Hematopoietic multipotent progenitor cell treated with erythropoietin and hydrocortisone succinate and interleukin-3 and kit ligand, for 15 days (in vitro differentiated cells): ENCODE data around the gene ZNF692.

Experiments
- DNase-seq: peaks from one replicate; pipeline ENCODE4 v3.0.0-alpha.2; 2015; ENCODE audit warnings: low spot score

The ZNF692 gene

GRCh38 chr1:248873993-248874533 is 15.2 kb upstream of the ZNF692 start:
- peak; percentile 91 for DNase-seq

DNA sequence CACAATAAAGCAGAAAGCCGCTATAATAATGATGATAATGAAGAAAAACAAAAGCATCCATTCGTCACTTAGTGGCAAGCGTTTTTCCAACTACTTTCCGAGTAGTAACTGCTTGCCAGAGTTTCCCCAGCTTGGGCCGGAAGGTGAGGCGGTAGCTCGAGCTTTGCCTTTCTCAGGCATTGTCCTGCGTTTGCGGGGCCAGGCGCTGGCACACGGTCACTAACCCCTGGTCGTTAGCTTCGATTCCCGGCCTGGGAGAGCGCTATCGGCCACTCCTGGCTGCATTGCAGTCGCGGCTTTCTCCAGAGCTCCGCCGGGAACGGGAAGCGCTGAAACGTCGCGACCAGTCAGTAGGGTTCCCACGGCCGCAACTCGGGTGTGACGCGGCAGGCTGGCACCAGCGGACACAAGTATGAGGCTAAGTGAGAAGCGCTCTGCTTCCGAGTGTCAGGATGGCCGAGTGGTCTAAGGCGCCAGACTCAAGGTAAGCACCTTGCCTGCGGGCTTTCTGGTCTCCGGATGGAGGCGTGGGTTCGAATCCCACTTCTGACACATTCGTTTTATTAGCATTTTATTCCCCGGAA is 14.6 kb upstream of the ZNF692 start:
- peak; percentile 95 for DNase-seq

DNA sequence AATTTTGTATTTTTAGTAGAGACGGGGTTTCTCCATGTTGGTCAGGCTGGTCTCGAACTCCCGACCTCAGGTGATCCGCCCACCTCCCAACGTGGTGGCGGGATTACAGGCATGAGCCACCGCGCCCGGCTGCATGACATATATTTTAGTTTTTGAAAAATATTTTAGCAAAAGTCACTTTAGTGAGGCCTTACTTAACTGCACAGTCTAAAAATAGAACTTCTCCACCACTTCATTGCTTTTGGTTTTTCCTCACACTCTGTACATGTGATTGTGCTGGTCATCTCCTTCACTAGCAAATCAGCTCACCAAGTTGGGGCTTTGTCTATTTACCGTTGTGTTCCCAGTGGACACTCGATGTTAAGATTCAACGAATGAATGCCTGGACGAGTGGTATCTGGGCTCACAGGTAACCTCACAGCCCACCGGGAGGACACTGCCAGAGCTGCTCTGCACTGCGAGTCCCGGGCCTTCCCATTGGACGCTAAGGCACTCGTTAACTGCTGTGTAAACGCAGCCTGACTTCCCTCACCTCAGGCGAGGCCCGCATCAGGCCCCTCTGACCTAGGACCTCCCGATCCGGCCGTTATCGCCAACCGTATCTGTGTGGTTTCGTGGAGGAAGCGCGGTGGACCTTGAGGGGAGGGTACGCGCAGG is 14.0 kb upstream of the ZNF692 start:
- DNase-seq = peak; percentile 61

- DNase-seq = no peak
Observed at GRCh38 chr1:248871837-248872401, 13.0 kb upstream of the ZNF692 start.

- DNase-seq = peak; percentile 85
Observed at GRCh38 chr1:248862998-248863881, 4.4 kb upstream of the ZNF692 start.

DNA sequence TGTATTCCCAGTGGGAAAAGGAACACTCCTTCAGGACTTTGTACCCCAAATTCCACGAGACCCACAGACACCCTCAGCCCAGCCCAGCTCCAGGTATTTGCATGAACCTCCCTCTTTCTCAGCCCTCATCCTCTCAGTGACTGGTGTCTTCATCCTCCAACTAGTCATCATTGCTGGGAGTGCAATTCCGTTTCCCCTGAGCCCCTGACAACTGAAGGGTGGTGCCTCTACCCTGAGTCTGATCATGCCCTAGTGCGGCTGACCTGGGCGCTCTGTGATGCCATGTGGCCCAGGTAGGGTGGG is 3.8 kb upstream of the ZNF692 start:
- no peak for DNase-seq

- no peak for DNase-seq
Observed at GRCh38 chr1:248861616-248862015, 2.7 kb upstream of the ZNF692 start.

GRCh38 chr1:248860007-248860406 is 1.1 kb upstream of the ZNF692 start:
- no peak for DNase-seq

GRCh38 chr1:248858096-248858890 is 592 bp downstream of the ZNF692 start:
- peak; percentile 67 for DNase-seq

DNA sequence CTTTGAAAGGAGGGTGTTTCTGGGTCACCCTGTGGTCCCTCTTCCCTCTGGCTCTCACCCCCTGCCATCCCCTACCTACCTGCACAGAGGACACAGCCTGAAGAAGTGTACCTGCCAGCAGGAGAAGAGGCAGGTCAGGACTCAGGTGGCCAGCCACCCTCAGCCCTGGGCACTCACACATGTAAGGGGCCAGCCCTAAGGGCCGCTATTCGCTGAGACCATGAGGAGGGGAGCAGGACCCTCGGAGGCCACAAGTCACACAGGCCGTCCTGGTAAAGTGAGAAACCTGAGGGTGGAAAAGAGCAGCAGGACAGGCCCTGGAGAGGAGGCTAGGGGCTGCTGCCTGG is 1.2 kb downstream of the ZNF692 start:
- no peak for DNase-seq

GRCh38 chr1:248857201-248857600 is 1.7 kb downstream of the ZNF692 start:
- DNase-seq = no peak

DNA sequence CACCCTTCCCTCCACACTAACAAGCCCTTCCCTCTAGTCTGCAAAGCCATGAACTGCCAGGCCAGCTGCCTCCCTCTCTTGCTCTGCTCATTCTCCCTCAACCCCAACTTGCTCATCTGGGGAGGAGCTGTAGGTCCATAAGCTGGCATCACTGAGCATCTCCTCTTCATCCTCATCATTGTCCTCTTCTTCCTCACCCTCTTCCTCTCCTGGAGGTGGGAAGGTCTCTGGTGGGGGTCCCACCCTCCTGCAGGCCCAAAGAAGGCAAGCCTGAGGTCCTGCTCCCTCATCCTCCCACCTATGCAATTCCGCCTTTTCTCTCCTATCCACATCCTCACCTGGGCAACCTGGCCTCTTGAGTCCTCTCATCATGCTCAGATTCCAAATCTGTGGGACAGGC is 2.7 kb downstream of the ZNF692 start:
- DNase-seq = no peak

DNA sequence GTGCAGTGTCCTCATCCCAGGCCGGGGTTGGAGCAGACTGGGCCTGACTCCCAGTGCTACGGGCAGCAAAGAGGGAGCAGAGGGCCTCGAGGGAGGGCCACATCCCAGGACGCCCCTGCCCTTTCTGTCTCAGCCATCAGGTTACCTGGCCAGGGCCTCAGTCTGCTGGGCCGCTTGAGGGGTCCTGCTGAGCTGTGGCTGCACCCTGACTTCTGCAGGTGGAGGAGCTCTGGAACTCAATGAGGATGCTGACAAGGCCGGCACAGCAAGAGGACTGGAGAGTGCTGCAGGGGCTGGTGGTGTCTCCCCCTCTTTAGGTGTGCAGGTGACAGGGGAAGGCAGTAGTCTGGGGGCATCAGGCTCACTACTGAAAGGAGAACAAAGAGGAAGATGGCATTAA is 3.3 kb downstream of the ZNF692 start:
- no peak for DNase-seq

GRCh38 chr1:248853663-248854375 is 5.1 kb downstream of the ZNF692 start:
- no peak for DNase-seq

DNA sequence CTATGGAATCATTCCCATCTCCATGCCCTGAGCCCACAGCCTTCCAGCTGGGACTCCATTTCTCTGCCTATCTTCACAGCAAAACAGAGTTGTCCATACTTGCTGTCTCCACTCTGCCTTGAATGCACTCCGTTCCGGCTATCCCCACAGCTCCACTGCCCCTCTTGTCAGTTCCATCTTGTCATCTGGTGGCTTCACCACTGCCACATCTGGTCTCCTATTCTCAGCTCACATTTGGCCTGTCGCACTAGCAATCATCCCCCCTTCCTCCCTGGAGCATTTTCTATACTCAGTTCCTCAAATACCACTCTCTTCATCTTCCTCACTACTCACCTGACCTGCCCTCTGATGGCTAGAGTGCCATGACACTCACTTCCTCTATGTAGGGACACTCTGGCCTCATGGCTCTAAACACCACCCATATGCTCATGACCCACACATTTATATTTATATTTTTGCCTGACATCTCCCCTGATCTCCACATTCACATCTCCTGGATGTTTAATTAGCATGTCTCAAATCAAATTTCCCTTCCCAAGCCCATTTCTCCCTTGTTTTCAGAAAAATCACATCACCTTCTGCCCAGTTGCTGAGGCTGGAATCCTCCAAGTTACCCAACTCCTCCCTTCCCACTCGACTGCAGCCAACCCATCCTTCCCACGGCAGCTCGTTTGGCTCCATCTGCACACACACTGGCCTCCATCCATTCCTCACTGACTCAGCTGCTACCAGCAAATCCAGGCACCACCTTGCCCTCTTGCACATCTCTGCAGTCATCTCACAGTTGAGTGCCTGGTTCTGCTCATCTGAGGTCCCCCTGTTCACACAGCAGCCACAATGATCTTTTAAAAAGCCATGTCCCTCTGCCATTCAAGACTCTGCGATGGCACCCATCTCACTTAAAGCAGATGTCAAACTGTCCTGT is 6.1 kb downstream of the ZNF692 start:
- DNase-seq = no peak

DNA sequence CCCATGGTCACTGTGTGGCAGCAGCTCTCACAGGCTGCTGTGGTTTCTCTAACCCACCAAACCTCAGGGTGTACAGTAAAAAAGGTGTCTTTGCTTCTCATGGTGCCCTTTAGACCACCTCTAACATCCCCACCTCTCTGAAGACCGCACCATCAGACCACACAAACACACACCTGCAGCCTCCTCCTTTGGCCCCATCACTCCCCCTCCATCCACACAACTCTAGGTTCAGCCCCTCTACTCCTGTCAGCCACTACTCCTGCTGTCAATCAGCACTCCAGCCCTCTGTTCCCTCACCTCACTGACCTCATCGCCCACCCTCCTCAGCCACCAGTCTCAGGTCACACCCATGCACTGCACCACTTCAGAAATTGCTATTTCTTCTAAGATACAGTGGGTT is 7.5 kb downstream of the ZNF692 start:
- no peak for DNase-seq

GRCh38 chr1:248850536-248851251 is 8.2 kb downstream of the ZNF692 start:
- no peak for DNase-seq

- DNase-seq = no peak
Observed at GRCh38 chr1:248850124-248850523, 8.8 kb downstream of the ZNF692 start.

- DNase-seq = no peak
Observed at GRCh38 chr1:248849637-248850036, 9.2 kb downstream of the ZNF692 start.

GRCh38 chr1:248849152-248849551 is 9.7 kb downstream of the ZNF692 start:
- DNase-seq = no peak
